Sigmoid colon (tissue), 7 donors: ENCODE measurements around the gene MTAP. TPM values are rescaled to one million over a fixed set of nuclear protein-coding genes. Genes with fewer than 3 reads are reported as not detected.
"Not testable (repeated sequence)": the region's sequence is repeated elsewhere in the genome, so short reads cannot be mapped to it uniquely, and the experiment has no call there.

Source experiments
- DNase-seq: peaks from one replicate; pipeline ENCODE4 v3.0.0-alpha.2; 2019
- H3K27ac ChIP-seq, 4 donors: fragments of 200-600 bp; sonication (generic); one replicate each; pipeline ENCODE4 v1.5.1; 2016 to 2019; ENCODE audit warnings: mild to moderate bottlenecking in 1 of 4
- H3K27me3 ChIP-seq, 3 donors: fragments of 200-600 bp; sonication (generic); one replicate each; pipeline ENCODE4 v1.5.1; 2019; ENCODE audit warnings: mild to moderate bottlenecking in 1 of 3
- H3K36me3 ChIP-seq, 4 donors: fragments of 200-600 bp; sonication (generic); one replicate each; pipeline ENCODE4 v1.5.1; 2016 to 2019
- H3K4me1 ChIP-seq, 4 donors: fragments of 200-600 bp; sonication (generic); one replicate each; pipeline ENCODE4 v1.5.1; 2017 to 2019
- H3K4me3 ChIP-seq, 4 donors: fragments of 200-600 bp; sonication (generic); one replicate each; pipeline ENCODE4 v1.5.1; 2017 to 2019; ENCODE audit warnings: mild to moderate bottlenecking in 2 of 4, moderate library complexity in 1 of 4
- H3K9me3 ChIP-seq, 4 donors: fragments of 200-600 bp in 3 of 4; sonication (generic) in 3 of 4; one replicate each; pipeline versions ENCODE4 v1.5.1 to v1.6.1; 2013 to 2019
- EP300 ChIP-seq, 4 donors: sonication (generic); formaldehyde crosslinking; IDR thresholded peaks; one replicate each; pipeline ENCODE4 v1.6.1; 2017; ENCODE audit warnings: antibody characterized with exemption in 4 of 4
- POLR2A ChIP-seq, 2 donors: fragments of 450-650 bp; IDR thresholded peaks; one replicate each; pipeline ENCODE4 v1.6.1; 2016; ENCODE audit warnings: antibody characterized with exemption in 2 of 2, mild to moderate bottlenecking in 2 of 2, moderate library complexity in 2 of 2
- POLR2AphosphoS5 ChIP-seq, 4 donors: sonication (generic); formaldehyde crosslinking; IDR thresholded peaks; one replicate each; pipeline ENCODE4 v1.6.1; 2017; ENCODE audit warnings: antibody characterized with exemption in 4 of 4
- WGBS, 2 donors: extraction: QIAGEN DNeasy Blood & Tissue Kit; methylation state at CpG; one replicate each; pipeline ENCODE4 v1.1.7; 2013; 5-methylcytosine and 5-hydroxymethylcytosine counted together
- intact Hi-C: fragments of 100-400 bp; cut with DNase I; formaldehyde crosslinking; loops from one replicate; pipeline ENCODE4 v1.15.1; 2023
- polyA plus RNA-seq, 3 donors: library from polyadenylated mRNA; stranded (reverse); fragments of 200-250 nt; gene quantifications; one replicate each; pipeline ENCODE4 v1.2.3, GENCODE V29; 2013
- total RNA-seq, 4 donors: library from RNA; depleted of rRNA; stranded (reverse); fragments of >200 nt; gene quantifications; one replicate each; pipeline ENCODE4 v1.1.0, GENCODE V29; 2016
- TF ChIP-seq, protein P1 (sequence below), 4 experiments: fragments of 450-650 bp in 3 of 4; fragments of 200-600 bp in 1 of 4; IDR thresholded peaks; one replicate each; pipeline ENCODE4 v1.5.1; 2016 to 2019; ENCODE audit warnings: antibody characterized with exemption in 4 of 4, mild to moderate bottlenecking in 3 of 4, moderate library complexity in 2 of 4
- donor health status: healthy with polysubstance abuse.
- donor health status: Bipolar disorder and iron deficiency.
- donor health status: healthy.

MTAP gene
- total and polyA plus RNA-seq, 7 donors = 7.6 to 28.5 (median 19.9) TPM

DNA sequence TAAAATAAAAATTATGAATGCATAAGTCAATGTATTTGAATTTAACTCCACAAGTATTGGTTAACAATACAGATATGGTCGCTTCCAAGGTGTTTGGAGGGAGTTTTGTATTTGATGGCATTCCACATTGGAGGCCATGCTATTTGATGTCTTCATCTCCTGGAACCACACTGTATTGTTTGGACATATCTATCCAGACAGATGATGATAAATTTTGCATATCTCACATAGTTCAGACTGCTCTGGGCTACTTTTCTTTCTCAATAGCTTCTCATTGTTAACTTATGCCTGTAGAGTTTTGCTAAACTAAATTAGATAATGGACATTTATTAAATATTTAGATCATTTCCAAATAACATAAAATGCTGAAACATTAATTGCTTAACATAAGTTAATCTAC lies 133.7 kb downstream of the MTAP start:
- no peak overlapping the region for H3K27ac ChIP-seq
- WGBS, 2 donors = 95 to 96% methylated on average over 1 of the region's 1 CpG
- DNase-seq = no peak

DNA sequence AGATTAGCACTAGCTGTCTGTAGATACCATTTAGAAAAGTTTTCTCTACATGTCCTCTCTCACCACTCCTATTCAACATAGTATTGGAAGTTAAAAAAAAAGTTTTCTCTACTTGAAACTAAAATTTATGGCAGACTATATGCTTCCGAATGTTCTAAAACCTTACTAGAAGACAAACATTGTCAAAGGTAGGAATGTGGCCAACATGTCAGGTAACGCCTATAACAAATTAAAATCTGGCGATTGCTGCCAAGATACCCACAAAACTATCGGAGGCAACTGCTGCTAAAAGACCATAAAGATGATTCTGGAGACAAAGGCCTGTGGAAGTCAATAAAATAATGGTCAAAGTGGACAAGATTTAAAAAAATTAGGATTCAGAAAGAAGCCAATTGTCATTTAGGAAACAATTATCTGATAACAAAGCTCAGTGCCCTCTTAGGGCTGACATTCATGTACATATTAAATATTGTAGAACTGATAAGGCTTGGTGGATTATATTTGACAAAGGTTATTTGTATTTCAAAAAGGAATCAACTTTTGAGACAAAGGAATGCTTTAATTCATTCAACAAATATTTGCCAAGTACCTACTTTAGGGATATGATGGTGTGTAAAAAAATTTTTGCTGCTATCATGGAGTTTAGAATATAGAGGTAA lies 139.0 kb downstream of the MTAP start:
- TF ChIP-seq, protein P1, sequence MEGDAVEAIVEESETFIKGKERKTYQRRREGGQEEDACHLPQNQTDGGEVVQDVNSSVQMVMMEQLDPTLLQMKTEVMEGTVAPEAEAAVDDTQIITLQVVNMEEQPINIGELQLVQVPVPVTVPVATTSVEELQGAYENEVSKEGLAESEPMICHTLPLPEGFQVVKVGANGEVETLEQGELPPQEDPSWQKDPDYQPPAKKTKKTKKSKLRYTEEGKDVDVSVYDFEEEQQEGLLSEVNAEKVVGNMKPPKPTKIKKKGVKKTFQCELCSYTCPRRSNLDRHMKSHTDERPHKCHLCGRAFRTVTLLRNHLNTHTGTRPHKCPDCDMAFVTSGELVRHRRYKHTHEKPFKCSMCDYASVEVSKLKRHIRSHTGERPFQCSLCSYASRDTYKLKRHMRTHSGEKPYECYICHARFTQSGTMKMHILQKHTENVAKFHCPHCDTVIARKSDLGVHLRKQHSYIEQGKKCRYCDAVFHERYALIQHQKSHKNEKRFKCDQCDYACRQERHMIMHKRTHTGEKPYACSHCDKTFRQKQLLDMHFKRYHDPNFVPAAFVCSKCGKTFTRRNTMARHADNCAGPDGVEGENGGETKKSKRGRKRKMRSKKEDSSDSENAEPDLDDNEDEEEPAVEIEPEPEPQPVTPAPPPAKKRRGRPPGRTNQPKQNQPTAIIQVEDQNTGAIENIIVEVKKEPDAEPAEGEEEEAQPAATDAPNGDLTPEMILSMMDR (IDR thresholded peaks at IDR 0.05) = no peak
- no peak for TF ChIP-seq EP300 (IDR thresholded peaks at IDR 0.05)
- H3K27me3 ChIP-seq = no peaks in the 10 kb centered on the region
- intact Hi-C loops = no loop called here
- H3K27ac ChIP-seq = no peak overlapping the region
- no peaks in the 10 kb centered on the region for H3K9me3 ChIP-seq
- H3K4me3 ChIP-seq = no peak overlapping the region
- DNase-seq = no peak
- H3K4me1 ChIP-seq = no peaks in the 10 kb centered on the region
- H3K36me3 ChIP-seq = no peaks in the 10 kb centered on the region
- 20 to 76% methylated on average over 4 of the region's 4 CpGs for WGBS, 2 donors

More for the DNA sequence above, 133.7 kb downstream of the MTAP start:
- H3K27me3 ChIP-seq = no peaks in the 10 kb centered on the region
- TF ChIP-seq, protein P1 (IDR thresholded peaks at IDR 0.05) = no peak
- no peak for TF ChIP-seq POLR2A (IDR thresholded peaks at IDR 0.05)
- TF ChIP-seq POLR2AphosphoS5 (IDR thresholded peaks at IDR 0.05) = no peak
- no peak for TF ChIP-seq EP300 (IDR thresholded peaks at IDR 0.05)
- no peaks in the 10 kb centered on the region for H3K9me3 ChIP-seq
- H3K36me3 ChIP-seq = peaks cover 0 to 7% (median under 1%) of the 10 kb centered on the region in 4 donors
- H3K4me1 ChIP-seq = no peaks in the 10 kb centered on the region
- intact Hi-C loops = no loop called here
- H3K4me3 ChIP-seq = no peak overlapping the region

DNA sequence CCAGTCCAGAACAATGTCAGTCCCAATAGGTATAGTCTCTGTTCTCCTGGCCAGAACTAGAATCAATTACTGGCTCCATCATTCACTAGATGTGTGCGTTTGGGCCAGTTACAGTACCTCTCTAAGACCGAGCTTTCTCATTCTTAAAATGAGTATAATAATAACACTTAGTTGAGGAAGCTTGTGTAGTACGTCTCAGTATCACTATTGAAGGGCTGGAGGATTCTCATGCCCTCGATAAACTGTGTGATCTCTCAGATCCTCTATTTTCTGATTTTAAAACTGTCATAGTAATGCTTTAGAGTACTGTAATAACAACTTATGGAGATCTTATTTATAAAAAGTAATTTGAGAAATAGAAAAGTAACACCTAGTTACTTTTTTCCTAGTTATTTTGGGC lies 141.0 kb downstream of the MTAP start:
- intact Hi-C loops = no loop called here
- H3K36me3 ChIP-seq = no peaks in the 10 kb centered on the region
- 84 to 85% methylated on average over 4 of the region's 4 CpGs for WGBS, 2 donors
- H3K27me3 ChIP-seq = no peaks in the 10 kb centered on the region
- no peak for DNase-seq
- no peak for TF ChIP-seq POLR2A (IDR thresholded peaks at IDR 0.05)
- TF ChIP-seq EP300 (IDR thresholded peaks at IDR 0.05) = no peak
- TF ChIP-seq, protein P1 (IDR thresholded peaks at IDR 0.05) = no peak
- TF ChIP-seq POLR2AphosphoS5 (IDR thresholded peaks at IDR 0.05) = no peak
- no peaks in the 10 kb centered on the region for H3K4me1 ChIP-seq
- H3K27ac ChIP-seq = no peak overlapping the region
- H3K4me3 ChIP-seq = no peak overlapping the region
- no peaks in the 10 kb centered on the region for H3K9me3 ChIP-seq

DNA sequence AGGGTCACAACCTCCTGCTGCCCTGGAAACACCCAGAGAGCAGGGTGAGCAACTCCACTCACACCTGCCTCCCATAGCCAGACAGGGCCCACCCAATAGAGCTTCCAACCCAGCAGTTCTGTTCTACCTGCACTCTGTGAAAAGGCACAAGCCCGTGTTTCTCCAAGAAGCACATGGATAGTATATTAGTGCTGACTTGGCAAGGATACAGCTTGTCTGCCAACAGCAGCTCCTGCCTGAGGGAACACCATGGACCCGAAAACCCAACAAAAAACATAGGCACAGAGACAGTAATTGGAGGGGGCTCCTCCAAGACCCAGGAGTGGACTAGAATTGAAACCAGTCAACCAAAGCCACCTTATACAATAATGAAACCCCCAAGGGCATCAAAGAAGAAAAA lies 143.2 kb downstream of the MTAP start:
- no peak for TF ChIP-seq EP300 (IDR thresholded peaks at IDR 0.05)
- TF ChIP-seq, protein P1 (IDR thresholded peaks at IDR 0.05) = no peak
- TF ChIP-seq POLR2A (IDR thresholded peaks at IDR 0.05) = no peak
- no peak for TF ChIP-seq POLR2AphosphoS5 (IDR thresholded peaks at IDR 0.05)
- no peaks in the 10 kb centered on the region for H3K36me3 ChIP-seq
- no peaks in the 10 kb centered on the region for H3K4me1 ChIP-seq
- no peaks in the 10 kb centered on the region for H3K9me3 ChIP-seq
- intact Hi-C loops = no loop called here
- WGBS, 2 donors = 90% methylated on average over 2 of the region's 2 CpGs
- H3K27me3 ChIP-seq = no peaks in the 10 kb centered on the region
- H3K27ac ChIP-seq = no peak overlapping the region
- no peak for DNase-seq
- H3K4me3 ChIP-seq = no peak overlapping the region

DNA sequence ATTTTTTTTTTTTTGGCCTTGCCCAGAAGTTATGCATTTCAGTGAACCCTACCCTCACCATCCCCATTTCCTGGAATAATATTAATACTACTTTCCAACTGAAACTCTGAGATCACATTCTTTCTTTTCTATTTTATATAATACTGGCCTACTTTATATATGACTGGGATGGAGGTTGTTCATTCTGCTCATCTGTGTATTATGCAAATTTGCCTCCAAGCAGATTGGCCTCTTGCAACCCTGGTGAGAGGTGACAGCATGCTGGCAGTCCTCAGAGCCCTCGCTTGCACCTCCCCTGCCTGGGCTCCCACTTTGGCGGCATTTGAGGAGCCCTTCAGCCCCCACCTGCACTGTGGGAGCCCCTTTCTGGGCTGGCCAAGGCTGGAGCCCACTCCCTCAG lies 156.4 kb downstream of the MTAP start:
- H3K9me3 ChIP-seq = peaks cover 0 to 4% (median 1%) of the 10 kb centered on the region in 4 donors
- peaks cover 0 to 17% (median 12%) of the 10 kb centered on the region in 3 donors for H3K27me3 ChIP-seq
- 84 to 87% methylated on average over 2 of the region's 2 CpGs for WGBS, 2 donors
- H3K4me3 ChIP-seq = no peak overlapping the region
- no peaks in the 10 kb centered on the region for H3K4me1 ChIP-seq
- TF ChIP-seq EP300 (IDR thresholded peaks at IDR 0.05) (no peak), POLR2AphosphoS5 (IDR thresholded peaks at IDR 0.05) (no peak), POLR2A (IDR thresholded peaks at IDR 0.05) (no peak)
- TF ChIP-seq, protein P1 (IDR thresholded peaks at IDR 0.05) = no peak
- H3K27ac ChIP-seq = no peak overlapping the region
- intact Hi-C loops = no loop called here
- no peaks in the 10 kb centered on the region for H3K36me3 ChIP-seq
- no peak for DNase-seq

DNA sequence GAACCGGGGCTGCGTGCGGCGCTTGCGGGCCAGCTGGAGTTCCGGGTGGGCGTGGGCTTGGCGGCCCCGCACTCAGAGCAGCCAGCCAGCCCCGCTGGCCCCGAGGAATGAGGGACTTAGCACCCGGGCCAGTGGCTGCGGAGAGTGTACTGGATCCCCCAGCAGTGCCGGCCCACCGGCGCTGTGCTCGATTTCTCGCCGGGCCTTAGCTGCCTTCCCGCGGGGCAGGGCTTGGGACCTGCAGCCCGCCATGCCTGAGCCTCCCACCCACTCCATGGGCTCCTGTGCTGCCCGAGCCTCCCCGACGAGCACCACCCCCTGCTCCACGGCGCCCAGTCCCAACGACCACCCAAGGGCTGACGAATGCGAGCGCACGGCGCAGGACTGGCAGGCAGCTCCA lies 156.8 kb downstream of the MTAP start:
- H3K9me3 ChIP-seq, H3K27ac ChIP-seq, DNase-seq, H3K4me3 ChIP-seq, H3K36me3 ChIP-seq, H3K4me1 ChIP-seq, intact Hi-C loops: not testable (repeated sequence)
- WGBS, 2 donors = 93 to 96% methylated on average over 32 to 33 of the region's 33 CpGs
- peaks cover 2 to 22% (median 15%) of the 10 kb centered on the region in 3 donors for H3K27me3 ChIP-seq
